Dedifferentiated amniotic fluid mesenchymal stem cell (primary cell): ENCODE results near the gene N4BP2L2.

Experiments used
- DNase-seq: peaks from one replicate; pipeline ENCODE4 v3.0.0-alpha.2; 2016; ENCODE audit errors: extremely low spot score

N4BP2L2 gene

GRCh38 chr13:32426990-32427851, 111.4 kb downstream of the N4BP2L2 start:
- no peak for DNase-seq

DNA sequence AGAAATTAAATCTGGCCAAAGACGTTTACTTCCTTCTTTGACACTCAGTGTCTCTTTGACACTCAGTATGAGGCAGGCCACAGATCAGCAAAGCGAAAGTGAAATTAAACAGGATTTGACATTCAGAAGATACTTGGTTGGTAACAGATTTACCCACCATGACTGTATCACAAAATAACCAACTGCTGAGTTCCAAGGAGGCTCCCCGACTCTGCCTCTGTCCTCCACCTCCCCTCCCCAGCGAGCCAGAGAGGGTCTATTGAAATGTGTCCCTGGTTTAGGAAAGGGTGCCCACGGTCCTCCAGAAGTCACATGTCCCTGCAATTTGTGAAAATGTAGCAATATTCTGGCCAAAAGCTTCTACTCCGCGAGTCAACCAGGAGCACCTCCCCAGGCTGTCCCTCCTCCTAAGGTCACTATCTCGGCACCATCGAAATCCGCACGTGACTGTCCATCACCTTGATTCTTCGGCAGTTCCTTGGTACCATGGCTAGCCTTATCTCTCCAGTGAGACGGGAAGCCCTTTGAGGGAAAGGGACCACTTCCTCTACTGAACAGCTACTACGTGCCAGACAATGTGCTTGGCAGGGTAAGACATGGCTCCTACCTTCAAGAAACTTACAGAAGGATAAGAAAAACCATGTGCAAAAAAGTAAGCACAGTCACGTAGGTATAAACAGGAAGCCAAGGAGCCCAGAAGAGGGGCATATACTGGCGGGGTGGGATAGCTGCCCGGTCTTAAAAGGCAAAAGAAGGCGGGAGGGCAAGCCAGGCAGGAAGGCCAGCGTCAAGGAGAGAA, 112.2 kb downstream of the N4BP2L2 start:
- DNase-seq = no peak

DNA sequence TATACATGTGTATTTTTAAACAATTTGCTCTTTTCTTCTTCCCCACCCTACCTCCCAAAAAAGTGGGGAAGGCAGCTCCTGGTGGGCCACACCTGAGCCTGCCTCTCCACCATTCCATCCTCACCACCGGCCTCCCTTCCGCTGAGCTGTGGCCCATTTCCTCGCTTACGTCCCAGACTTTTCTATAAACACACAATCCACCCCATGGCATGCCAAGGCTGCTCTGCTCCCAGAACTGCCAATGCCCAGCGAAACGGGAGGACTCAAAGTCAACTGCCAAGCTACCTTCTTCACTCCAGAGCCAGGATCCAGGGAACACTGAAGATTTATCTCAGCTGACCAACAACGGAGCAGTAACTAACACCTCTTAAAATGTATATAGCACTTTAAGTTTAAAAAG, 113.4 kb downstream of the N4BP2L2 start:
- no peak for DNase-seq

- DNase-seq = no peak
Measured at GRCh38 chr13:32423592-32423991, 115.0 kb downstream of the N4BP2L2 start.

GRCh38 chr13:32419862-32420261, 118.7 kb downstream of the N4BP2L2 start:
- DNase-seq = no peak

DNA sequence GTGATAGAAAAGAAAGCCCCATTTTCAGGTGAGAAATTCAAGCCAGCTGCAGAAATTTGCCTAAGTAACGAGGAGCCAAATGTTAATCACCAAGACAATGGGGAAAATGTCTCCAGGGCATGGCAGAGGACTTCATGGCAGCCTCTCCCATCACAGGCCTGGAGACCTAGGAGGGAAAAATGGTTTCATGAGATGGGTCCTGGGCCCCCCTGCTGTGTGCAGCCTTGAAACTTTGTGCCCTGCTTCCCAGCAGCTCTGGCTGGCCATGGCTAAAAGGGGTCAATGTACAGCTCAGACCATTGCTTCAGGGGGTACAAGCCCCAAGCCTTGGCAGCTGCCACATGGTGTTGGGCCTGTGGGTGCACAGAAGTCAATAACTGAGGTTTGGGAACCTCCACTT, 120.6 kb downstream of the N4BP2L2 start:
- no peak for DNase-seq

DNA sequence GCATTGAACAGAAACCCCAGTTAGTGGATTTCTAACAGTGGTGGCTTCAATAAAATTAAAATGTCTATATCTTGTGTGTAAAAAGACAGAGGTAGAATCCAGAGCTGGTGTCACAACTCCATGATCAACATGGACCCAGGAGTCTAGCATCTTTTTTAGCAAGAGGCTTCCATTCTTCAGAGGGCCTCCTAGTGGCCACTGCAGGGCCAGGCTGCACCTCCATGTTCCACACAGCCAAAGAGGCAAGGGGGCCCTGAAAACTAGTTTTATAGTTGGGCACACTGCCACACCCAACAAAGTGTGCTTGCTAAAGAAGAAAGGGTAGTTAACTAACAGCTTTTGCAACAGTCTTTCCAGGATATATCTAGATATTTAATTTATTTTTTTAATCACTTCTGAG, 123.6 kb downstream of the N4BP2L2 start:
- DNase-seq = no peak

GRCh38 chr13:32414580-32414979, 124.0 kb downstream of the N4BP2L2 start:
- DNase-seq = no peak

DNA sequence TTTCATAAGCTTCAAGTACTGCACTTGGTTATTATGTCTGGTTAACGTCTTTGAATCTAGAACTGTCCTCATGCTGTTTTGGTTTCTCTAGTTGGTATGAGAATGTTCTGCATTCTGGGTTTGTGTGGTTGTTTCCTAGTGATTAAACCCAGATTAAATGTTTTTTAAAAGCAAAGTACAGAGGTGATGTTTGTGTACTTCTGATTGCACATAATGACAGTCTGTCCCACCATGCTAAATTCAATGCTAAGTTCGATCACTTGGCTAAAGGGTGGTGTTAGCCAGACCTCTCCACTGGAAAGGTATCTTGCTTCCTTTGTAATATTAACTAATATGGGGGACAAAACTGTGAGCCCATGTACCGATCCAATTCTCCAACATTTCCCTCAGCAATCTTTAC, 125.3 kb downstream of the N4BP2L2 start:
- no peak for DNase-seq

DNA sequence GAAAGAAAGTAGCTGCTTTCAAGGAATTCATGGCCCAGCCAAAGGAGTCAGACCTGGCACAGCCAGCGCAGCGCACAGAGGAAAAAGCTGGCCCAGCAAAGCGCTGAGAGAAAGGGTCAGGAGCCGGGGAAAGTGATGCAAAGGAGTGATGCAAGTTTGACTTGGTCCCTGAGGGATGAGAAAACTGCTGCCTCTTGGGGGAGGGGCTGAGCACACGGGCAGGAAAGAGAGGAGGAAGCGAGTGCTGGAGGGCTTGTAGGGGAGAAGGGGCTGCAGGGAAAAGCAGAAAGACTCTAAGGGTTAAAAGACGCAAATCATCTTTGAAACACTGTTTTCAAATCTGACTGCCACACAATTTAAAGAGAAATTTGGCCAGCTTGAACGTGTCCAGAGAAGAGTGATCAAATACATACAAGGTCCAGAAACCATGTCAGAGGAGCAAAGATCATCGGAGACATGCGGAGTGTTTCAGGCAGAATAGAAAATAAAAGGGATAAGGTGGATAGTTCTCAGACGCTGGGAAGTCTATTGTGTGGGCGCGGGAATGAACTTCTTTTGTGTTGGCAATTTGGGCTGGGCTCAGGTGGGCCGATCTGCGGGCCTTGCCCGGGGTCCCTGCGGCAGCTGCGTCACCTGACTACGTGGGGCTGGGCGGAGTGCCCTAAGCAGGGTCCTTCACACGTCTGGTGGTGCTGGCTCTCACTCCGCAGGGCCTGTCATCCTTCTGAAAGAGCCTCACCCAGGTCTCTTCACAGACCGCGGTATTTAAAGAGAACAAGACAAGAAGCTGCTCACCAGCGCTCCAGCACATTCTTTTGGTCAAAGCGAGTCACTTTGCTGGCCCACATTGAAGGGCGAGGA, 128.8 kb downstream of the N4BP2L2 start:
- no peak for DNase-seq

DNA sequence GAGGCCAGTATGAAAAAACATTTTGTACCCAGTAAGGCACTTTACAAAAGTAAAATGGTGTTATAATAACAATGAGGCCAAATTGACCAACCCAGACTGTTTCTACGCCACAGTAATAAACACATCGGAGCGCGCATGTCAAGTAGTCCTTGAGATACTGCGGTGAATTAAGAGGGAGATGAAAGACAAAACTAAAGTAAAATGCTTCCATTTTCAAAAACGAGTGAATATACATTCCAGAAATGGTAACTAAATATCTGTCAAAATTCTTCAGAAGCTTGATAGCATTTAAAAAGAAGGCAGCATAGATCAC, 129.6 kb downstream of the N4BP2L2 start:
- DNase-seq = no peak

DNA sequence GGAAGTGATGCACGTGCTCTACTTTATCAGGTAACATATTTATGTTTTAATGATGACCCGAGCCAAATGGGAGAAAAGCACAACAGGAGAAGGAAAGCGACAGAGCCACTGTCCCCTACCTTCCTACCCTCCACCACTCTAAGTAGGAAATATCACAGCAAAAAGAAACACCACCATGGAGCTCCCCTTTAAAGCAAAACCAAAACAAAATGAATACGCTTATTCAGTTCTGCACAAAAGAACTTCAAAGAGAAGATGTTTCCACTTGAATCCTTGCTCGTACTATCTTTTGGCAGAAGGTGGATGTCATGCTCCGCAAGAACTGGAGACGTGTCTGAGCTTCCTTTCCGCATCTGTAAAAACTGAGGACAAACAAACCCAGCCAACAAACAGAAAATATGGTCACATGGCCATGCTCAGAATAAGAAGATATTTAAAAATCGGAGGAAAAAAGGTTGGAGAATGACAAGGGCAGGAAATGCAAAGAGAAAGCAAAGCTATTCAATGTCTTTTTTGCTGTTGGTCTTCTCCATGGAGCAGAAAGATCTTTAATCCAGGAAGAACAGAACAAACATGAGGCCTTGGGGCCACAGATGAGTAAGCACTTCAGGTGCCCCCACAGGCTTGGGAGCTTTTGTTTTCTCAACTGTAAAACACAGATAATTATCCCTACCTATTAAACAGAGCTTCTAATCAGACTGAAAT, 130.1 kb downstream of the N4BP2L2 start:
- no peak for DNase-seq

GRCh38 chr13:32407854-32408253, 130.7 kb downstream of the N4BP2L2 start:
- DNase-seq = no peak

GRCh38 chr13:32403108-32403507, 135.5 kb downstream of the N4BP2L2 start:
- no peak for DNase-seq

GRCh38 chr13:32391101-32391619, 147.4 kb downstream of the N4BP2L2 start:
- no peak for DNase-seq

DNA sequence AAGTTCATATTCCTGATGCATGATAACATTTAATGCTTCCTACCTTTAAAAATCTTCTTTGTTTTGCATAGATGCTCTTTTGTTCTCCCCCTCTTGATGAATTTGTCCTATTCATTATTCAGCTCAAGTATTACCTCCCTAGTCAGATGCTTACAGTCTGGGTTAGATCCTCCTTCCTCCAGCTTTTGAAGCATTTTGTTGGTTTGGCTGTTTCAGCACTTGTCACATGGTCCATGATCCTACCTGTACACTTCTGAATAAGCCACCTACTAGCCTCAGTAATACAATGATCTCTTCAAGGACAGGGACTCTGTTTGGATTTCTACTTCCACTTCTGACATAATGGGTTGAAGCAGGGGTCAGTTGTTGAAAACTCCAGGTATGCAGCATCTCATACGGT, 148.1 kb downstream of the N4BP2L2 start:
- DNase-seq = no peak

DNA sequence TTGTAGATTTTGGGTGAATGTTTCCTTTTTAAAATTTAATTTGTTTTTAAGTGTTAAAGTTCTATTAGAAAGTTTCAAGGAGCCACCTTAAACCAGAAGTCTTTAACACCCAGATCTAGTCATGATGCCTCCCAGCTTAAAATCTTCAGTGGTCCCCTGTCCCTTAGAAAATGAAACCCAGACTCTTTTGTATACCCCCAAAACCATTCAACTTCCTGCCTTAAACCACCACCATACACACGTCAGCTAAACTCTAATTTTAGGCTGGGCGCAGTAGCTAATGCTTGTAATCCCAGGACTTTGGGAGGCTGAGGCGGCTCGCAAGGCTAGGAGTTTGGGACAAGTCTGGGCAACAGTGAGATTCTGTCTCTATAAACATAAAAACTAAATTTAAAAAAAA, 148.5 kb downstream of the N4BP2L2 start:
- no peak for DNase-seq

DNA sequence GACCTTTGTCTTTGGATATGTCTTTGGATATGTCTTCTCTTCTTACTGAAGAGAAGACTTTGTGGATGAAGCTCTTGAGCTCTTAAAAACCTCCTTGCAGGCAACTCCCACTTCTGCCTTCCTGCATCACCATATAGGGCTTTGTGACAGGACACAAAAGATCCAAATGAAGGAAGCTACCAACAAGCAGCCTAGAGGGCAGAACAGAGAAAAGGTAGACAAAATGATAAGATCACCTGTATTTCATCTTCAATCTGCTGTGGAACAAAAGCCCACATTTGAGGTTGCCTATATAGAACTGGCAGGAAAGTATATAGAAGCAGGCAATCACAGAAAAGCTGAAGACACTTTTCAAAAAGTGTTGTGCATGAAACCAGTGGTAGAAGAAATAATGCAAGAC, 153.2 kb downstream of the N4BP2L2 start:
- DNase-seq = no peak

DNA sequence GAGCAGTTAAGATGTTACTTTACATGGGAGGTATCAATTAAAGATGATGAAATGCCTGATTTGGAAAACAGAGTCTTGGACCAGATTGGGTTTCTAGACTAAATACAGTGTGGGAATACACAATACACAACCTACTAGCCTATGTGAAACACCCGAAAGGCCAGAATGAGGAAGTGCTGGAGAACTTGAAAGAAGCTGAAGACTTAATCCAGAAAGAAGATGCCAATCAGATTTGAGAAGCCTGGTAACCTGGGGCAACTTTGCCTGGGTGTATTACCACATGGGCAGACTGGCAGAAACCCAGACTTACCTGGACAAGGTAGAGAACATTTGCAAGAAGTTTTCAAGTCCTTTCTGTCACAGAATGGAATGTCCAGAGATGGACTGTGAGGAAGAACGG, 153.9 kb downstream of the N4BP2L2 start:
- DNase-seq = no peak

DNA sequence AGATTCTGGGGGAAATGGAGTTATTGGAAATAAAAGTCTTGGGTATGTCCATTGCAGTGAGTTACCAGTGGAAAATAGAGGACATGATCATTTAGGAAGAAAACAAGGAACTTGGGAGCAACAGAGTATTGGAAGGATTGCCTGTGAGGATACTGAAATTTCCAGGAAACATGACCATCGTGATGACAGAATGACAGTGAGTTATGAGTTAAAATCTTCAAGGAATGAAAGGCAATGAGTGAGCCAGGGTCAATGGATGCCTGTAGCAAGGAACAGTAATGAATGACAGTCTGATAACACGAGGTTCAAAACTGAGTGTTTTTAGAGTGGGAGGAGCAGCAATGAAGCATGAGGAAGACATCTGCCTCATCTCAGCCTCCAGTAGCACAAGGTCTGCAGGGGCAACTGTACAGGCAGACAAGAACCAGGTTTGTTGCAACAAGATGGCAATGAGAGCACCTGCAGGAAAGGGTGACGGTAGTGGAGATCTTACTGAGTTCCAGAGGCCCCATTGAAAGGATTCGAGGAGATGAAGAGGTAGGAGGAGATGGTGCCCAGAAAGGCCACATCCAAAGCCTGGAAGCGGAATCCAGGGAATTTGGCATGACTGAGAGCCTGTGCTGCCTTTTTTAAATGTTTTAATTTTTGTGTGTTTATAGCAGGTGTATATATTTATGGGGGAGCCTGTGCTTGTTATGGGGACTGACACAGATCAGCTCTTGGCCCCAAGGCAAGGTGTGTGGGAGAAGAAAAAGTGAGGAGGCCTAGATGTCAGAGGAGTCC, 154.6 kb downstream of the N4BP2L2 start:
- no peak for DNase-seq
